Mesenchymal stem cell (in vitro differentiated cells and primary cell): ENCODE results near the gene COL13A1.

Source experiments
- DNase-seq: peaks from one replicate; pipeline ENCODE4 v3.0.0-alpha.2; 2013
- H2AFZ ChIP-seq: one replicate; pipeline ENCODE4 v1.6.1; 2013; ENCODE audit warnings: low read depth, mild to moderate bottlenecking, control low read depth, inconsistent platforms, low read length, moderate library complexity
- H2AK5ac ChIP-seq: 2 replicates; pipeline ENCODE4 v1.6.1; 2013; ENCODE audit warnings: low read length, moderate library complexity, mild to moderate bottlenecking, inconsistent platforms; ENCODE audit not compliant: severe bottlenecking
- H2BK120ac ChIP-seq: one replicate; pipeline ENCODE4 v1.6.1; 2013; ENCODE audit warnings: low read depth, mild to moderate bottlenecking, inconsistent platforms, low read length, moderate library complexity
- H2BK12ac ChIP-seq, 2 experiments: one replicate each; pipeline ENCODE4 v1.6.1; 2013; ENCODE audit warnings: inconsistent platforms in 2 of 2, low read length in 2 of 2, mild to moderate bottlenecking in 2 of 2, moderate library complexity in 2 of 2, control low read depth in 1 of 2
- H2BK15ac ChIP-seq: one replicate; pipeline ENCODE4 v1.6.1; 2013; ENCODE audit warnings: mild to moderate bottlenecking, low read depth, inconsistent platforms; ENCODE audit not compliant: poor library complexity, severe bottlenecking
- H2BK5ac ChIP-seq: 2 replicates; pipeline ENCODE4 v1.6.1; 2013; ENCODE audit warnings: low read depth, mild to moderate bottlenecking, low read length, control low read depth, inconsistent platforms; ENCODE audit not compliant: poor library complexity, severe bottlenecking
- H3K14ac ChIP-seq, 2 experiments: one replicate each; pipeline ENCODE4 v1.6.1; 2013; ENCODE audit warnings: inconsistent platforms in 2 of 2, low read length in 2 of 2, control low read depth in 1 of 2, mild to moderate bottlenecking in 1 of 2, moderate library complexity in 1 of 2
- H3K18ac ChIP-seq, 2 experiments: one replicate each; pipeline ENCODE4 v1.6.1; 2013; ENCODE audit warnings: inconsistent platforms in 2 of 2, low read length in 2 of 2, control low read depth in 1 of 2, low read depth in 1 of 2, mild to moderate bottlenecking in 1 of 2
- H3K23ac ChIP-seq, 2 experiments: one replicate each; pipeline ENCODE4 v1.6.1; 2013; ENCODE audit warnings: inconsistent platforms in 2 of 2, low read length in 2 of 2, mild to moderate bottlenecking in 2 of 2, moderate library complexity in 2 of 2, control low read depth in 1 of 2
- H3K27ac ChIP-seq: 2 replicates; pipeline ENCODE4 v1.5.1; 2013; ENCODE audit warnings: mild to moderate bottlenecking, moderate library complexity, low read length, control low read depth, inconsistent platforms; ENCODE audit not compliant: poor library complexity, severe bottlenecking
- H3K27me3 ChIP-seq, 2 experiments: 2 replicates each; pipeline versions ENCODE4 v1.6.1 to v1.7.0; 2013; ENCODE audit warnings: low read length in 2 of 2, mild to moderate bottlenecking in 2 of 2, moderate library complexity in 2 of 2, control low read depth in 1 of 2, inconsistent platforms in 1 of 2; ENCODE audit not compliant: control insufficient read depth in 1 of 2, insufficient read depth in 1 of 2
- H3K36me3 ChIP-seq, 2 experiments: 2 replicates each; pipeline versions ENCODE4 v1.6.1 to v1.7.0; 2013; ENCODE audit warnings: low read length in 2 of 2, control low read depth in 1 of 2, inconsistent platforms in 1 of 2, low read depth in 1 of 2, mild to moderate bottlenecking in 1 of 2; ENCODE audit not compliant: insufficient read depth in 2 of 2, control insufficient read depth in 1 of 2
- H3K4ac ChIP-seq, 2 experiments: one replicate each; pipeline ENCODE4 v1.6.1; 2013; ENCODE audit warnings: inconsistent platforms in 2 of 2, low read length in 2 of 2, mild to moderate bottlenecking in 2 of 2, moderate library complexity in 2 of 2, control low read depth in 1 of 2, low read depth in 1 of 2
- H3K4me1 ChIP-seq: 2 replicates; pipeline ENCODE4 v1.6.1; 2013; ENCODE audit warnings: low read depth, low read length, control low read depth; ENCODE audit not compliant: control insufficient read depth, insufficient read depth
- H3K4me2 ChIP-seq: 2 replicates; pipeline ENCODE4 v1.6.1; 2013; ENCODE audit warnings: low read length, mild to moderate bottlenecking, inconsistent platforms; ENCODE audit not compliant: poor library complexity, severe bottlenecking
- H3K4me3 ChIP-seq, 2 experiments: 2 replicates each; pipeline versions ENCODE4 v1.5.1 to v1.7.0; 2013; ENCODE audit warnings: low read length in 2 of 2, mild to moderate bottlenecking in 2 of 2, control low read depth in 1 of 2, low read depth in 1 of 2; ENCODE audit not compliant: insufficient read depth in 1 of 2
- H3K79me1 ChIP-seq: replicated peaks from 2 replicates; pipeline ENCODE4 v1.6.1; 2013; ENCODE audit warnings: mild to moderate bottlenecking, control low read depth, low read length, inconsistent platforms; ENCODE audit not compliant: poor library complexity, severe bottlenecking
- H3K9ac ChIP-seq: 2 replicates; pipeline ENCODE4 v1.7.0; 2013; ENCODE audit warnings: mild to moderate bottlenecking, low read length, moderate library complexity
- H3K9me3 ChIP-seq: 2 replicates; pipeline ENCODE4 v1.7.0; 2013; ENCODE audit warnings: mild to moderate bottlenecking, low read length; ENCODE audit not compliant: control insufficient read depth
- H4K8ac ChIP-seq: one replicate; pipeline ENCODE4 v1.6.1; 2013; ENCODE audit warnings: inconsistent platforms, mild to moderate bottlenecking, low read length, moderate library complexity
- H4K91ac ChIP-seq: one replicate; pipeline ENCODE4 v1.6.1; 2013; ENCODE audit warnings: mild to moderate bottlenecking, low read length, inconsistent platforms
- WGBS: methylation state at CpG from one replicate; pipeline ENCODE4 v1.1.7; 2013; ENCODE audit warnings: mixed read lengths; 5-methylcytosine and 5-hydroxymethylcytosine counted together

Gene COL13A1

DNA sequence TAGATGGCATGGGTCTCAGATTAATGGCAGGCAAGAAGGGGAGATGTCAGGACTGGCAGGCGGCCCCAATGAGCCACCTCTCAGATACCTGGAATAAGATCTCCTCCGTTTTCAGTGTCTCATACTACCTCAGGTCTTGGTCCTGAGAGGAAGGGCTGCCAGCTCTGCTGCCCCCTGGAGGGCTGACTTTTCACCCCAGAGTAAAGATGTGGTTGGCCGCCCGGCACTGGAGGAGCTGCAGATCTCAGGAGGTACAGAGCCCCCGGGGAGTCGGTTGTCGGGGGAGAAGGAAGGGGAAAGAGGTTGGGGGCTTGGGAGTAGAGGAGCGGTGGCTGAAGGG is 642 bp upstream of the COL13A1 start:
- Histone ChIP-seq H3K36me3 (no peaks in the 10 kb centered on the region), H3K4ac (no peak overlapping the region), H2AFZ (no peak overlapping the region), H3K23ac (peak overlapping the region in 1 of 2 experiments; percentile 6), H2BK15ac (no peak overlapping the region), H2BK5ac (no peak overlapping the region), H3K4me2 (peak overlapping the region; percentile 75), H3K9ac (peak overlapping the region; percentile 89), H2BK12ac (peak overlapping the region in 1 of 2 experiments; percentile 73), H3K14ac (no peak overlapping the region), H4K8ac (no peak overlapping the region), H2AK5ac (no peak overlapping the region), H3K4me1 (peaks cover 25% of the 10 kb centered on the region), H3K9me3 (peaks cover 9% of the 10 kb centered on the region), H3K27ac (no peak overlapping the region), H3K18ac (peak overlapping the region in 1 of 2 experiments; percentile 33), H3K27me3 (peaks cover 0 to 16% of the 10 kb centered on the region in 2 experiments), H4K91ac (no peak overlapping the region), H2BK120ac (no peak overlapping the region), H3K4me3 (peak overlapping the region; percentile 57 to 86), H3K79me1 (no peaks in the 10 kb centered on the region)
- DNase-seq = peak; percentile 72
- 13% methylated on average over 8 of the region's 8 CpGs for WGBS

DNA sequence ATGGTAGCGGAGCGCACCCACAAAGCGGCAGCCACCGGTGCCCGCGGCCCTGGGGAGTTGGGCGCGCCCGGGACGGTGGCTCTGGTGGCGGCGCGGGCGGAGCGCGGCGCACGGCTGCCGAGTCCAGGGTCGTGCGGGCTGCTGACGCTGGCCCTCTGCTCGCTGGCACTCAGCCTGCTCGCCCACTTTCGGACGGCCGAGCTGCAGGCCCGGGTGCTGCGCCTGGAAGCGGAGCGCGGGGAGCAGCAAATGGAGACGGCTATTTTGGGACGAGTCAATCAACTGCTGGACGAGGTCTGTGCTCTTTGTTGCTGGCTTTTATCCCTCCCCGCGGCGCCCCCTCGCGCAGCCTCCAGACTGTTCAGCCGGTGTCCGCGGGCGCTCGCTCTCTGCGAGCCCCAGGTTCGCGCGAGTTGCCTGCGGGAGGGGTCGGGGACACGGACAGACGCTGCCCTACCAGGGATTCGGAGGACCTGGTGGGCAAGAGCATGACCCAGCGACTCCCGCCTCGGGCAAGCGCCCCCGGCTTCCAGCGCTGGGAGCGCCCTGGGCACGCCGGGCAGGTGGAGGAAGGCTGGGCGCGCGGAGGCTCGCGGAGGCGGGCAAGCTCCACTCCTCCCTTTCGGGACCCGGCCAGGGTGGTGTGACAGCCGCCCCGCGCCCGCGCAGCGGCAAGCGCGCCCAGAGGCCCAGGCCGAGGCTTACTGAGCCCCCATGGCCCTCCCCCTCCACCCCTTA is 887 bp downstream of the COL13A1 start:
- H3K23ac ChIP-seq = peak overlapping the region; percentile 55 to 85
- H2AK5ac ChIP-seq = no peak overlapping the region
- H3K4me2 ChIP-seq = peak overlapping the region; percentile 75
- peak overlapping the region; percentile 59 for H4K91ac ChIP-seq
- H2BK12ac ChIP-seq = peak overlapping the region; percentile 70 to 77
- no peak overlapping the region for H3K27ac ChIP-seq
- H3K4me3 ChIP-seq = peak overlapping the region; percentile 82 to 86
- peak overlapping the region; percentile 89 for H3K9ac ChIP-seq
- peaks cover 31% of the 10 kb centered on the region for H3K4me1 ChIP-seq
- peak overlapping the region; percentile 62 for H2AFZ ChIP-seq
- H2BK15ac ChIP-seq = peak overlapping the region; percentile 31
- peak overlapping the region in 1 of 2 experiments; percentile 69 for H3K14ac ChIP-seq
- under 1% methylated on average over 64 of the region's 80 CpGs for WGBS
- no peaks in the 10 kb centered on the region for H3K36me3 ChIP-seq
- peak overlapping the region in 1 of 2 experiments; percentile 86 for H3K4ac ChIP-seq
- no peak overlapping the region for H4K8ac ChIP-seq
- peak overlapping the region; percentile 59 to 85 for H3K18ac ChIP-seq
- peak; percentile 73 for DNase-seq
- no peak overlapping the region for H2BK120ac ChIP-seq
- peaks cover 0 to 7% of the 10 kb centered on the region in 2 experiments for H3K27me3 ChIP-seq
- H3K79me1 ChIP-seq = no peaks in the 10 kb centered on the region
- peak overlapping the region; percentile 54 for H2BK5ac ChIP-seq
- H3K9me3 ChIP-seq = no peaks in the 10 kb centered on the region

DNA sequence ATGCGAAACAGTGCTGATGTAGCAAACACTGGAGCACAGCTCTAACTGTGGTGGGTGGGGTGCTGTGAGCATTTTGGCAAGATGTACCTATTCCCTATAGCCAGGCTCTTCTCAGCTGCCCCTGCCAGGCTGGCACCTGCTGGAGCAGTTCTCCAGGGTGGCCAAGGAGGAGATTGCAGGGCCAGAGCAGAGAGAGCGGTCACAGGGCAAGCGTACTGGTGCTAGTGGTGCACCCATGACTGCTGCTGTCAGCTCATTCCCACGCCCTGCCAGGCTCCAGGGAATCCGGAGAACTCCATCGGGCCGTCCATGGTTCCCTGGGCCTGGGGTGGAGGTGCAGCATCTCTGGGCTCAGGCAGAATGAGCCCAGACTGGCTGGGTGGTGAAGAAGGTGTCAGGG is 2.1 kb downstream of the COL13A1 start:
- Histone ChIP-seq H3K23ac (peak overlapping the region in 1 of 2 experiments; percentile 70), H3K36me3 (peaks cover 0 to 7% of the 10 kb centered on the region in 2 experiments), H3K4me3 (peak overlapping the region in 1 of 2 experiments; percentile 86), H4K91ac (peak overlapping the region; percentile 40), H2BK5ac (no peak overlapping the region), H2BK12ac (no peak overlapping the region), H3K4me1 (peaks cover 34% of the 10 kb centered on the region), H3K4ac (peak overlapping the region in 1 of 2 experiments; percentile 18), H3K9me3 (no peaks in the 10 kb centered on the region), H2AFZ (no peak overlapping the region), H3K27me3 (no peaks in the 10 kb centered on the region), H2AK5ac (no peak overlapping the region), H3K4me2 (peak overlapping the region; percentile 75), H3K9ac (peak overlapping the region; percentile 89), H2BK120ac (no peak overlapping the region), H3K79me1 (peaks cover 7% of the 10 kb centered on the region), H3K18ac (peak overlapping the region in 1 of 2 experiments; percentile 37), H3K27ac (no peak overlapping the region), H4K8ac (peak overlapping the region; percentile 35), H2BK15ac (no peak overlapping the region), H3K14ac (peak overlapping the region in 1 of 2 experiments; percentile 29)
- 88% methylated on average over 7 of the region's 7 CpGs for WGBS
- no peak for DNase-seq

DNA sequence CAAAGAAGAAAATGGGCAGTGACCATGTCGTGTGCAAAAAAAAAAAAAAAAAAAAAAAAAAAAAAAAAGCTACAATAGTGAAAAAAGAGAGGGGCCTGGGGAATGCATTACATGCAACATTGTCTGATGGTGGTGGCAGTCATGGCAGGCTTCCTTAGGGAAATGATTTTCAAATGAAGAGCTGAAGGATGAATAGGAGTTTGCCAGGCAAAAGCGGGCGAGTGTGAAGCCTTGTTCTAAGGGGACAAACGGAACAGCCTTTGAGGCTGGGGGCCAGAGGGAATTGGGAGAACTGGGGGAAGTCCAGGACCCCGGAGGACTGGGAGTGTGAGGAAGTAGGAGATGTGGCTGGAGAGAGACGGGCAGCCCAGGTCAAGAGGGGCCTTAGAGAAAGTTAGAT is 3.1 kb downstream of the COL13A1 start:
- H3K9ac ChIP-seq = no peak overlapping the region
- H3K27me3 ChIP-seq = no peaks in the 10 kb centered on the region
- H2AFZ ChIP-seq = no peak overlapping the region
- H3K9me3 ChIP-seq = no peaks in the 10 kb centered on the region
- H3K23ac ChIP-seq = no peak overlapping the region
- H3K4me1 ChIP-seq = peaks cover 37% of the 10 kb centered on the region
- H3K4ac ChIP-seq = no peak overlapping the region
- H3K36me3 ChIP-seq = peaks cover 0 to 14% of the 10 kb centered on the region in 2 experiments
- no peak overlapping the region for H4K91ac ChIP-seq
- H2BK120ac ChIP-seq = no peak overlapping the region
- H2AK5ac ChIP-seq = peak overlapping the region; percentile 27
- H3K79me1 ChIP-seq = peaks cover 8% of the 10 kb centered on the region
- no peak overlapping the region for H2BK15ac ChIP-seq
- no peak overlapping the region for H2BK5ac ChIP-seq
- no peak overlapping the region for H2BK12ac ChIP-seq
- WGBS = 95% methylated on average over 6 of the region's 6 CpGs
- no peak overlapping the region for H4K8ac ChIP-seq
- no peak for DNase-seq
- no peak overlapping the region for H3K18ac ChIP-seq
- H3K27ac ChIP-seq = no peak overlapping the region
- no peak overlapping the region for H3K14ac ChIP-seq
- H3K4me2 ChIP-seq = no peak overlapping the region
- no peak overlapping the region for H3K4me3 ChIP-seq
